Effector memory CD4-positive, alpha-beta T cell (primary cell): ENCODE results near the gene TCERG1L.
"Not testable (repeated sequence)": the region's sequence is repeated elsewhere in the genome, so short reads cannot be mapped to it uniquely, and the experiment has no call there.

Experiments used
- DNase-seq, 3 donors: peaks; one replicate each; pipeline ENCODE4 v3.0.0-alpha.2; 2020
- H3K27ac ChIP-seq: 2 replicates; pipeline ENCODE4 v1.7.0; 2013; ENCODE audit warnings: mild to moderate bottlenecking, low read length, moderate library complexity; ENCODE audit not compliant: insufficient read depth, poor library complexity, severe bottlenecking
- H3K27me3 ChIP-seq: replicated peaks from 2 replicates; pipeline ENCODE4 v1.7.0; 2013; ENCODE audit warnings: mild to moderate bottlenecking, low read length; ENCODE audit not compliant: insufficient read depth, control insufficient read depth, poor library complexity, severe bottlenecking
- H3K36me3 ChIP-seq: 2 replicates; pipeline ENCODE4 v1.7.0; 2013; ENCODE audit warnings: mild to moderate bottlenecking, low read length, moderate library complexity; ENCODE audit not compliant: control insufficient read depth, insufficient read depth
- H3K4me1 ChIP-seq: 2 replicates; pipeline ENCODE4 v1.7.0; 2013; ENCODE audit warnings: low read length, mild to moderate bottlenecking; ENCODE audit not compliant: control insufficient read depth, insufficient read depth, poor library complexity, severe bottlenecking
- H3K4me3 ChIP-seq: 2 replicates; pipeline ENCODE4 v1.7.0; 2013; ENCODE audit warnings: low read length, low read depth, mild to moderate bottlenecking; ENCODE audit not compliant: insufficient read depth, poor library complexity, severe bottlenecking
- H3K9me3 ChIP-seq: 2 replicates; pipeline ENCODE4 v1.7.0; 2013; ENCODE audit warnings: mild to moderate bottlenecking, low read length, moderate library complexity; ENCODE audit not compliant: control insufficient read depth

The TCERG1L gene

GRCh38 chr10:131181456-131181855 is 130.1 kb downstream of the TCERG1L start:
- Histone ChIP-seq H3K4me3 (no peak overlapping the region), H3K36me3 (no peaks in the 10 kb centered on the region), H3K4me1 (no peaks in the 10 kb centered on the region), H3K27ac (no peak overlapping the region), H3K27me3 (no peaks in the 10 kb centered on the region), H3K9me3 (no peaks in the 10 kb centered on the region)
- DNase-seq: no peak

GRCh38 chr10:131180740-131181415 is 130.6 kb downstream of the TCERG1L start:
- H3K27me3 ChIP-seq: no peaks in the 10 kb centered on the region
- no peaks in the 10 kb centered on the region for H3K36me3 ChIP-seq
- H3K9me3 ChIP-seq: no peaks in the 10 kb centered on the region
- DNase-seq: no peak
- H3K4me1 ChIP-seq: no peaks in the 10 kb centered on the region
- no peak overlapping the region for H3K27ac ChIP-seq
- no peak overlapping the region for H3K4me3 ChIP-seq

DNA sequence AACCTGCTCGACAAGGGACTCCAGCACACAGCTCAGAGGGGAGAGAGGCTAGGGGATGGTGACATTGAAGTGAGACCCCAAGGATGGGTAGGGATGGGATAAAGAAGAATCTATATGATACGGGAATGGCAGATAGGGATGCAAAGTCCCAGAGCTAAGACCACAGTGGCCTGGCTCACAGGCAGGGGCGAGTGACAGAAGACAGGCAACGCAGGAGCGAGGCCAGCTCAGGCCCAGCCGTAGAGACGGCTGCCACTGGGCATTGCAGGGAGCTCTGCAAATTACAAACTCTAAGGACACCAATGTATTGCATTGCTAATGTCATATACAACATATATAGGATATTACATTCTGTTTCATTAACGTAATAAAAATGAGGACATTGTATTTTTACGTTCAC is 131.4 kb downstream of the TCERG1L start:
- DNase-seq: no peak
- H3K9me3 ChIP-seq: no peaks in the 10 kb centered on the region

GRCh38 chr10:131179361-131179760 is 132.2 kb downstream of the TCERG1L start:
- no peaks in the 10 kb centered on the region for H3K9me3 ChIP-seq
- no peak overlapping the region for H3K4me3 ChIP-seq
- H3K27ac ChIP-seq: no peak overlapping the region
- H3K4me1 ChIP-seq: no peaks in the 10 kb centered on the region
- no peaks in the 10 kb centered on the region for H3K27me3 ChIP-seq
- no peak for DNase-seq
- no peaks in the 10 kb centered on the region for H3K36me3 ChIP-seq

More for the DNA sequence above, 131.4 kb downstream of the TCERG1L start:
- Histone ChIP-seq H3K36me3 (no peaks in the 10 kb centered on the region), H3K4me1 (no peaks in the 10 kb centered on the region), H3K4me3 (no peak overlapping the region), H3K27me3 (no peaks in the 10 kb centered on the region), H3K27ac (no peak overlapping the region)

GRCh38 chr10:131178521-131179331 is 132.8 kb downstream of the TCERG1L start:
- Histone ChIP-seq H3K36me3 (no peaks in the 10 kb centered on the region), H3K27me3 (no peaks in the 10 kb centered on the region), H3K4me1 (no peaks in the 10 kb centered on the region), H3K27ac (no peak overlapping the region), H3K4me3 (no peak overlapping the region), H3K9me3 (no peaks in the 10 kb centered on the region)
- no peak for DNase-seq

GRCh38 chr10:131177431-131178327 is 133.8 kb downstream of the TCERG1L start:
- H3K36me3 ChIP-seq: no peaks in the 10 kb centered on the region
- no peak for DNase-seq
- no peaks in the 10 kb centered on the region for H3K27me3 ChIP-seq

GRCh38 chr10:131176907-131177306 is 134.6 kb downstream of the TCERG1L start:
- no peaks in the 10 kb centered on the region for H3K27me3 ChIP-seq
- H3K27ac ChIP-seq: no peak overlapping the region
- no peaks in the 10 kb centered on the region for H3K4me1 ChIP-seq
- H3K36me3 ChIP-seq: no peaks in the 10 kb centered on the region
- no peak overlapping the region for H3K4me3 ChIP-seq
- no peaks in the 10 kb centered on the region for H3K9me3 ChIP-seq
- no peak for DNase-seq

More at GRCh38 chr10:131177431-131178327, 133.8 kb downstream of the TCERG1L start:
- Histone ChIP-seq H3K27ac (no peak overlapping the region), H3K4me3 (no peak overlapping the region), H3K4me1 (no peaks in the 10 kb centered on the region), H3K9me3 (no peaks in the 10 kb centered on the region)

DNA sequence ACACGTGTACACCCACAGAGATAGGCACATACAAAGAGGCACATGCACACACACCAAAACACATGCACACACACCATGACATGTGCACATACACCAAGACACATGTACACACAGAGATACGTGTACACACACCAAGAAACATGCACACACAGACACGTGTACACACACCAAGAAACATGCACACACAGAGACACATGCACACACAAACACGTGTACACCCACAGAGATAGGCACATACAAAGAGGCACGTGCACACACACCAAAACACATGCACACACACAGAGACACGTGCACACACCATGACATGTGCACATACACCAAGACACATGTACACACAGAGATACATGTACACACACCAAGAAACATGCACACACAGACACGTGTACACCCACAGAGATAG is 135.2 kb downstream of the TCERG1L start:
- H3K27ac ChIP-seq, DNase-seq, H3K27me3 ChIP-seq: not testable (repeated sequence)

DNA sequence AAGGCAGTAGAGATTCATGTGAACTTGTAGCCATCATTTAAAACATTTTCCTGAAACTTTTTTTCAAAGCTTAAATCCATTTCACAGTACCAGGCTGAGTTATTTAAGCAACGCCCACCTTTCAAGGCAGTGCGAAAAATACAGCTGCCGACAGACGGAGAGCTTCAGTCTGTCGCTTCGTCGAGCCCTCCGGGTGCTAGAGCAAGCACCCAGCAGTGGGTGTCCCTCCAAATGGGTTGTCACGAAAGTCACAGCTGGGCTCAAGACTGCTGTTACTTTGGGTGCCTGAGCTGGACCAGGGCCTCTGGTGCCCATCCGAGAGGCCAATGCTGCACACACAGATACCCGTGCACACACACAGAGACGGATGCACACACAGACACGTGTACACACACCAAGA is 135.6 kb downstream of the TCERG1L start:
- no peaks in the 10 kb centered on the region for H3K9me3 ChIP-seq
- no peak overlapping the region for H3K4me3 ChIP-seq
- no peak for DNase-seq
- no peaks in the 10 kb centered on the region for H3K36me3 ChIP-seq
- H3K4me1 ChIP-seq: no peaks in the 10 kb centered on the region
- no peaks in the 10 kb centered on the region for H3K27me3 ChIP-seq
- no peak overlapping the region for H3K27ac ChIP-seq

More for the DNA sequence above, 135.2 kb downstream of the TCERG1L start:
- not testable (repeated sequence) for H3K9me3 ChIP-seq, H3K4me3 ChIP-seq, H3K36me3 ChIP-seq, H3K4me1 ChIP-seq
